Measurements from ENCODE around the gene ABCG5. TPM values are rescaled to one million over a fixed set of nuclear protein-coding genes. Genes with fewer than 3 reads are reported as not detected.

ABCG5 gene
- not detected for polyA plus RNA-seq (2013, experiment 1 of 2)
- not detected for polyA plus RNA-seq (2013, experiment 2 of 2)

- H3K4me1 ChIP-seq (ENCODE audit: control insufficient read depth, insufficient read depth, low read length, poor library complexity, severe bottlenecking): no peaks in the 10 kb centered on the region
- no peaks in the 10 kb centered on the region for H3K9me3 ChIP-seq (ENCODE audit: control insufficient read depth, low read length)
- no peaks in the 10 kb centered on the region for H3K36me3 ChIP-seq (ENCODE audit: control insufficient read depth, insufficient read depth, low read length)
- WGBS, 2 experiments (ENCODE audit: insufficient coverage in 2 of 2): 92% methylated on average over 15 to 20 of the region's 20 CpGs
- H3K4me3 ChIP-seq (ENCODE audit: extremely low read depth, insufficient read depth, low read length, poor library complexity, severe bottlenecking): no peak within 1 kb of the TSS
- no peak within 1 kb of the TSS for H3K27ac ChIP-seq (ENCODE audit: low read depth, low read length, severe bottlenecking)
Measured at GRCh38 chr2:43838560-43839267, at the start of gene ABCG5, which contains the start of gene ABCG8. TSS of gene ABCG5 (minus strand) at chr2:43838839. CDS start at chr2:43838679, 160 bp downstream. TSS of gene ABCG8 (plus strand) at chr2:43838971. CDS start at chr2:43839054, 83 bp downstream.

DNA sequence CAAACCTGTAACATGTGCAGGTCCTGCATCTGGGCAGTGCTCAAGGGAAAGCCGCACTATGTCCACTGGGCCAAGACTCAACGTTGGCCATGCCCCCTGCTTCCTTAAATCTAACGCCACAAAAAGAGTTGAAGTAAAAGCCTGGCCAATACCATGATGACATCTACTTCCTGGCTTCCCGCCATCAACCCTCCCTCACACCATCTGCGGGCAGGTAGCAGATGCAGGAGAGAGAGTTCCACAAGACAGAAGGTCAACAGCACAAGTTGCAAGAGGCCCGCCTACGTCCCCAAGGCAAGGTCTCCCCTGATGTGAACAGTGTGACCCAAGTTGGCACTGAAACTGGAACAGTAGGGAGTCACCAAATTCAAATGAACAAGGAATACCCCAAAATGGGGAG is 48.5 kb upstream of the ABCG5 start:
- Histone ChIP-seq H3K36me3 (ENCODE audit: control insufficient read depth, insufficient read depth, low read length) (peaks cover 63% of the 10 kb centered on the region), H3K9me3 (ENCODE audit: control insufficient read depth, low read length) (no peaks in the 10 kb centered on the region), H3K27ac (ENCODE audit: low read depth, low read length, severe bottlenecking) (no peak overlapping the region), H3K4me1 (ENCODE audit: control insufficient read depth, insufficient read depth, low read length, poor library complexity, severe bottlenecking) (peaks cover 9% of the 10 kb centered on the region), H3K4me3 (ENCODE audit: extremely low read depth, insufficient read depth, low read length, poor library complexity, severe bottlenecking) (no peak overlapping the region)
- WGBS, 2 experiments (ENCODE audit: insufficient coverage in 2 of 2): 96 to 100% methylated on average over 3 to 6 of the region's 7 CpGs

- Histone ChIP-seq H3K9me3 (ENCODE audit: control insufficient read depth, low read length) (no peaks in the 10 kb centered on the region), H3K4me1 (ENCODE audit: control insufficient read depth, insufficient read depth, low read length, poor library complexity, severe bottlenecking) (peaks cover 6% of the 10 kb centered on the region), H3K4me3 (ENCODE audit: extremely low read depth, insufficient read depth, low read length, poor library complexity, severe bottlenecking) (no peak overlapping the region), H3K27ac (ENCODE audit: low read depth, low read length, severe bottlenecking) (no peak overlapping the region), H3K36me3 (ENCODE audit: control insufficient read depth, insufficient read depth, low read length) (peaks cover 44% of the 10 kb centered on the region)
- 85 to 86% methylated on average over 7 of the region's 7 CpGs for WGBS, 2 experiments (ENCODE audit: insufficient coverage in 2 of 2)
Measured at GRCh38 chr2:43885132-43885632, 46.5 kb upstream of the ABCG5 start.

DNA sequence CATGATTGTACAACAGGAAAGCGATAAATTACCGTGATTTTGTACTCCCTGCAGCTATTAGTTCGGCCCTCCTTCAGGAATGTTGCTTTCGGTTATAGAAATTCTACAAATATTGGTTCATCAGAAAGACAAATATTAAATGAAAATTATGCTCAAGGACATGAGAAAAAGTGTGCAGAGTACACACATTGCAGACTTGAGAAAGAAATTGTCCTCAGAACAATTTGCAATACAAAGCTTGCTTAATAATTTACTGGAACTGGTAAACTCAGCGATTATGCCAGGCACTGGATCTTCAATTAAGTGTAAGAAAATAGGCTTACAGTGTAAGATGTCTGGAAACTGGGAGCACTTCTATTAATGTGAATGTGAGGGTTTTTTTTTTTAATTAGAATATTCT is 46.0 kb upstream of the ABCG5 start:
- peaks cover 39% of the 10 kb centered on the region for H3K36me3 ChIP-seq (ENCODE audit: control insufficient read depth, insufficient read depth, low read length)
- no peak overlapping the region for H3K27ac ChIP-seq (ENCODE audit: low read depth, low read length, severe bottlenecking)
- H3K4me1 ChIP-seq (ENCODE audit: control insufficient read depth, insufficient read depth, low read length, poor library complexity, severe bottlenecking): peaks cover 6% of the 10 kb centered on the region
- 94 to 100% methylated on average over 1 to 3 of the region's 5 CpGs for WGBS, 2 experiments (ENCODE audit: insufficient coverage in 2 of 2)
- H3K4me3 ChIP-seq (ENCODE audit: extremely low read depth, insufficient read depth, low read length, poor library complexity, severe bottlenecking): no peak overlapping the region
- H3K9me3 ChIP-seq (ENCODE audit: control insufficient read depth, low read length): no peaks in the 10 kb centered on the region

GRCh38 chr2:43882312-43882711 is 43.7 kb upstream of the ABCG5 start:
- H3K27ac ChIP-seq (ENCODE audit: low read depth, low read length, severe bottlenecking): no peak overlapping the region
- H3K36me3 ChIP-seq (ENCODE audit: control insufficient read depth, insufficient read depth, low read length): peaks cover 17% of the 10 kb centered on the region
- no peak overlapping the region for H3K4me3 ChIP-seq (ENCODE audit: extremely low read depth, insufficient read depth, low read length, poor library complexity, severe bottlenecking)
- WGBS, 2 experiments (ENCODE audit: insufficient coverage in 2 of 2): 100% methylated on average over 1 of the region's 4 CpGs
- H3K4me1 ChIP-seq (ENCODE audit: control insufficient read depth, insufficient read depth, low read length, poor library complexity, severe bottlenecking): peaks cover 6% of the 10 kb centered on the region
- no peaks in the 10 kb centered on the region for H3K9me3 ChIP-seq (ENCODE audit: control insufficient read depth, low read length)

- Histone ChIP-seq H3K4me3 (ENCODE audit: extremely low read depth, insufficient read depth, low read length, poor library complexity, severe bottlenecking) (no peak overlapping the region), H3K36me3 (ENCODE audit: control insufficient read depth, insufficient read depth, low read length) (peaks cover 5% of the 10 kb centered on the region), H3K4me1 (ENCODE audit: control insufficient read depth, insufficient read depth, low read length, poor library complexity, severe bottlenecking) (peaks cover 6% of the 10 kb centered on the region), H3K9me3 (ENCODE audit: control insufficient read depth, low read length) (no peaks in the 10 kb centered on the region), H3K27ac (ENCODE audit: low read depth, low read length, severe bottlenecking) (no peak overlapping the region)
- 87 to 97% methylated on average over 2 to 3 of the region's 5 CpGs for WGBS, 2 experiments (ENCODE audit: insufficient coverage in 2 of 2)
Measured at GRCh38 chr2:43880952-43881351, 42.3 kb upstream of the ABCG5 start.

DNA sequence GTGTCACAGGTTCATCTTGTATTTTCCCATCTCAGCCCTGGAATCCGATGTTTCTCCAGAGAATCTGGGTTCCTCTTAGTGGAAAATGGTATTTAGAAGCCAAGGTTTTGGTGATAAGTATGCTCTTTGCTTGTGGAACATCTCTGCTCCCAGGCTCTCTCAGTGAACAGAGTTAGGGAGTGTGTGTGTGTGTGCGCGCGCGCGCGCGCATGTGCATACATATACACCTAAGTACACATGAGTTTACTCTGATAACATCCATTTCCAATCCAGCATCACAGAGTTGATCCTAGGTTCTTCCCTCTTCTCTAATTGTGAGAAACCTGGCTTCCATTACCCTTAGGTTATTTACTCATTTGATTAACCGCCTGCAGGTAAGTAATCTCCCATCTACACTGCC is 41.8 kb upstream of the ABCG5 start:
- Histone ChIP-seq H3K36me3 (ENCODE audit: control insufficient read depth, insufficient read depth, low read length) (no peaks in the 10 kb centered on the region), H3K4me1 (ENCODE audit: control insufficient read depth, insufficient read depth, low read length, poor library complexity, severe bottlenecking) (peaks cover 6% of the 10 kb centered on the region), H3K9me3 (ENCODE audit: control insufficient read depth, low read length) (no peaks in the 10 kb centered on the region), H3K27ac (ENCODE audit: low read depth, low read length, severe bottlenecking) (no peak overlapping the region), H3K4me3 (ENCODE audit: extremely low read depth, insufficient read depth, low read length, poor library complexity, severe bottlenecking) (no peak overlapping the region)
- WGBS, 2 experiments (ENCODE audit: insufficient coverage in 2 of 2): 71 to 100% methylated on average over 1 to 5 of the region's 9 CpGs

- H3K36me3 ChIP-seq (ENCODE audit: control insufficient read depth, insufficient read depth, low read length): no peaks in the 10 kb centered on the region
- H3K9me3 ChIP-seq (ENCODE audit: control insufficient read depth, low read length): no peaks in the 10 kb centered on the region
- no peak overlapping the region for H3K4me3 ChIP-seq (ENCODE audit: extremely low read depth, insufficient read depth, low read length, poor library complexity, severe bottlenecking)
- WGBS, 2 experiments (ENCODE audit: insufficient coverage in 2 of 2): 75 to 76% methylated on average over 4 of the region's 5 CpGs
- H3K4me1 ChIP-seq (ENCODE audit: control insufficient read depth, insufficient read depth, low read length, poor library complexity, severe bottlenecking): peaks cover 6% of the 10 kb centered on the region
- H3K27ac ChIP-seq (ENCODE audit: low read depth, low read length, severe bottlenecking): no peak overlapping the region
Measured at GRCh38 chr2:43879261-43879660, 40.6 kb upstream of the ABCG5 start.

DNA sequence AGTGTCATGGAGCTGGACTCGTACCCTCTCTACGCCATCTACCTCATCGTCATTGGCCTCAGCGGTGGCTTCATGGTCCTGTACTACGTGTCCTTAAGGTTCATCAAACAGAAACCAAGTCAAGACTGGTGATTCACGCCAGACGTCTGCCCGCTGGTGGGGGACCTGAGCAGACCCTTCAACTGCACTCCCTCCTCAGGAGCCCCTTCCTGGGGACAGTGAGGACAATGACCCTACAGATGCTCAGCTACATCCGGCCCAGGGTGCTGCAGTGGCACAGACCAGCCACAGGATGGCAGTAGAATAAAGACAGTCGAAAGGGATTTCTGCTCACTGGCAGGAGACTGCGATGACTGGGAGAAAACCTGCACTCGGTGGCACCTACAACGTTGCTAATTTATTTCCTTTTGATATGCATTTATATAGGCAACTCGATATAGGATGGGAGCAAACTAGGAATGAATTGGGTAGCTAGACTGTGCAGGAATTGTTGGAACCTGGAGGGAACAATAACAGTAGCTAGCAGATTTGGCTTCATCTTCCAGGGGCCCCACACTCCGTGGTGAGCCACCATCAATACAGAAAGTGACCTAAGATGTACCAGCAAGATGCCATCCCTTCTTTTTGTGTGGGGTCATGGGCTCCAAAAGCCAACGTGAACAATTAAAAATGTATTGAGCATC is 39.3 kb upstream of the ABCG5 start:
- Histone ChIP-seq H3K4me3 (ENCODE audit: extremely low read depth, insufficient read depth, low read length, poor library complexity, severe bottlenecking) (no peak overlapping the region), H3K27ac (ENCODE audit: low read depth, low read length, severe bottlenecking) (no peak overlapping the region), H3K9me3 (ENCODE audit: control insufficient read depth, low read length) (no peaks in the 10 kb centered on the region), H3K4me1 (ENCODE audit: control insufficient read depth, insufficient read depth, low read length, poor library complexity, severe bottlenecking) (peaks cover 6% of the 10 kb centered on the region), H3K36me3 (ENCODE audit: control insufficient read depth, insufficient read depth, low read length) (no peaks in the 10 kb centered on the region)
- 50 to 57% methylated on average over 11 to 12 of the region's 16 CpGs for WGBS, 2 experiments (ENCODE audit: insufficient coverage in 2 of 2)

DNA sequence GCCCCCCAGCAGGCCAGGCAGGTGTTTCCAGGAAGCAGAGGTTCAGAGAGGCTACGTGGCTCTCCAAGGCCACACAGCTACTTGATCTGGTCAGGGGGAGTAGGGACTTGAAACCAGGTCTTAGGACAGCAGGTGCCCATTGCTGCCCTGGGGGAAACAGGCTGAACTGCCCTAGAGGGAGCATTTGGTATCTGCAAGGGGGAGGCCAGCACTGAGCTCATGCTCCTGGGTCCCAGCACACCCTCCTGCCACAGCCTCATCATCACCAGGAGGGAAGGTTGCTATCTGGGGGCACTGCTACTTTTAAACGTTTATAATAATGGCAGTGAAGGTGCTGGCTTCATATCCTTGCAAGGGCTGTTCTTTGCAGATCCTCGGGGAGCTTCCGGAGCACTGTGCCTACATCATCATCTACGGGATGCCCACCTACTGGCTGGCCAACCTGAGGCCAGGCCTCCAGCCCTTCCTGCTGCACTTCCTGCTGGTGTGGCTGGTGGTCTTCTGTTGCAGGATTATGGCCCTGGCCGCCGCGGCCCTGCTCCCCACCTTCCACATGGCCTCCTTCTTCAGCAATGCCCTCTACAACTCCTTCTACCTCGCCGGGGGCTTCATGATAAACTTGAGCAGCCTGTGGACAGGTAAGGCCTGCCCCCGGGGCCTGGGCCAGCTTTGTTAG is 36.3 kb upstream of the ABCG5 start:
- Histone ChIP-seq H3K4me1 (ENCODE audit: control insufficient read depth, insufficient read depth, low read length, poor library complexity, severe bottlenecking) (no peaks in the 10 kb centered on the region), H3K36me3 (ENCODE audit: control insufficient read depth, insufficient read depth, low read length) (no peaks in the 10 kb centered on the region), H3K27ac (ENCODE audit: low read depth, low read length, severe bottlenecking) (no peak overlapping the region), H3K9me3 (ENCODE audit: control insufficient read depth, low read length) (no peaks in the 10 kb centered on the region), H3K4me3 (ENCODE audit: extremely low read depth, insufficient read depth, low read length, poor library complexity, severe bottlenecking) (no peak overlapping the region)
- WGBS, 2 experiments (ENCODE audit: insufficient coverage in 2 of 2): 86 to 97% methylated on average over 7 to 8 of the region's 11 CpGs

All from mesodermal cell (in vitro differentiated cells).